ENCODE results near the gene ACBD6. TPM values are rescaled to one million over a fixed set of nuclear protein-coding genes. Genes with fewer than 3 reads are reported as not detected.

The ACBD6 gene
- total RNA-seq, 1 donor from 2014 or later = 57.5 TPM

- no peak for TF ChIP-seq CTCF (IDR thresholded peaks at IDR 0.05)
- H3K4me3 Mint-ChIP-seq (ENCODE audit: unreplicated experiment) = no peak overlapping the region
- no peak for DNase-seq (ENCODE audit: extremely low spot score, unreplicated experiment)
- H3K27me3 Mint-ChIP-seq (ENCODE audit: unreplicated experiment) = peaks cover 2% of the 10 kb centered on the region
- H3K4me1 Mint-ChIP-seq (ENCODE audit: unreplicated experiment) = no peaks in the 10 kb centered on the region
- no peaks in the 10 kb centered on the region for H3K9me3 Mint-ChIP-seq (ENCODE audit: unreplicated experiment)
- H3K27ac Mint-ChIP-seq (ENCODE audit: unreplicated experiment) = no peak overlapping the region
- H3K36me3 Mint-ChIP-seq (ENCODE audit: unreplicated experiment) = no peaks in the 10 kb centered on the region
These were observed 245.9 kb downstream of the ACBD6 start for GRCh38 chr1:180256341-180257027.

GRCh38 chr1:180255536-180256340, 246.6 kb downstream of the ACBD6 start:
- Mint-ChIP-seq H3K4me1 (ENCODE audit: unreplicated experiment) (no peaks in the 10 kb centered on the region), H3K4me3 (ENCODE audit: unreplicated experiment) (no peak overlapping the region), H3K27me3 (ENCODE audit: unreplicated experiment) (no peaks in the 10 kb centered on the region), H3K36me3 (ENCODE audit: unreplicated experiment) (no peaks in the 10 kb centered on the region), H3K9me3 (ENCODE audit: unreplicated experiment) (no peaks in the 10 kb centered on the region), H3K27ac (ENCODE audit: unreplicated experiment) (no peak overlapping the region)
- TF ChIP-seq CTCF (IDR thresholded peaks at IDR 0.05) = no peak
- no peak for DNase-seq (ENCODE audit: extremely low spot score, unreplicated experiment)

GRCh38 chr1:180254854-180255253, 247.5 kb downstream of the ACBD6 start:
- TF ChIP-seq CTCF (IDR thresholded peaks at IDR 0.05) = no peak
- Mint-ChIP-seq H3K4me3 (ENCODE audit: unreplicated experiment) (no peak overlapping the region), H3K27ac (ENCODE audit: unreplicated experiment) (no peak overlapping the region), H3K4me1 (ENCODE audit: unreplicated experiment) (peaks cover 4% of the 10 kb centered on the region), H3K27me3 (ENCODE audit: unreplicated experiment) (no peaks in the 10 kb centered on the region), H3K9me3 (ENCODE audit: unreplicated experiment) (no peaks in the 10 kb centered on the region), H3K36me3 (ENCODE audit: unreplicated experiment) (no peaks in the 10 kb centered on the region)
- DNase-seq (ENCODE audit: extremely low spot score, unreplicated experiment) = no peak

GRCh38 chr1:180254496-180254819, 247.9 kb downstream of the ACBD6 start:
- Mint-ChIP-seq H3K4me1 (ENCODE audit: unreplicated experiment) (peaks cover 4% of the 10 kb centered on the region), H3K9me3 (ENCODE audit: unreplicated experiment) (no peaks in the 10 kb centered on the region), H3K27me3 (ENCODE audit: unreplicated experiment) (no peaks in the 10 kb centered on the region), H3K27ac (ENCODE audit: unreplicated experiment) (no peak overlapping the region), H3K4me3 (ENCODE audit: unreplicated experiment) (no peak overlapping the region), H3K36me3 (ENCODE audit: unreplicated experiment) (no peaks in the 10 kb centered on the region)
- TF ChIP-seq CTCF (IDR thresholded peaks at IDR 0.05) = no peak
- DNase-seq (ENCODE audit: extremely low spot score, unreplicated experiment) = no peak

Data from osteocyte (in vitro differentiated cells).